ENCODE data around the gene SLC25A25. TPM values are rescaled to one million over a fixed set of nuclear protein-coding genes. Genes with fewer than 3 reads are reported as not detected.
"Not testable (repeated sequence)": the region's sequence is repeated elsewhere in the genome, so short reads cannot be mapped to it uniquely, and the experiment has no call there.

Gene SLC25A25
- total and polyA plus RNA-seq, 10 donors: 6.2 to 44.7 (median 23.0) TPM

- Histone ChIP-seq H3K36me3 (peaks cover 0 to 17% (median 5%) of the 10 kb centered on the region in 6 donors), H3K4me3 (peak within 1 kb of the TSS; percentile 82 to 96 (median 88)), H3K4me1 (peaks cover 51 to 87% (median 83%) of the 10 kb centered on the region in 6 donors), H3K27ac (peak within 1 kb of the TSS; percentile 91 to 99 (median 98)), H3K27me3 (replicated peaks in 1 of 7) (no peaks in the 10 kb centered on the region), H3K9me3 (no peaks in the 10 kb centered on the region)
- TF ChIP-seq POLR2A (IDR thresholded peaks at IDR 0.05): no peak
- TF ChIP-seq, protein P1, sequence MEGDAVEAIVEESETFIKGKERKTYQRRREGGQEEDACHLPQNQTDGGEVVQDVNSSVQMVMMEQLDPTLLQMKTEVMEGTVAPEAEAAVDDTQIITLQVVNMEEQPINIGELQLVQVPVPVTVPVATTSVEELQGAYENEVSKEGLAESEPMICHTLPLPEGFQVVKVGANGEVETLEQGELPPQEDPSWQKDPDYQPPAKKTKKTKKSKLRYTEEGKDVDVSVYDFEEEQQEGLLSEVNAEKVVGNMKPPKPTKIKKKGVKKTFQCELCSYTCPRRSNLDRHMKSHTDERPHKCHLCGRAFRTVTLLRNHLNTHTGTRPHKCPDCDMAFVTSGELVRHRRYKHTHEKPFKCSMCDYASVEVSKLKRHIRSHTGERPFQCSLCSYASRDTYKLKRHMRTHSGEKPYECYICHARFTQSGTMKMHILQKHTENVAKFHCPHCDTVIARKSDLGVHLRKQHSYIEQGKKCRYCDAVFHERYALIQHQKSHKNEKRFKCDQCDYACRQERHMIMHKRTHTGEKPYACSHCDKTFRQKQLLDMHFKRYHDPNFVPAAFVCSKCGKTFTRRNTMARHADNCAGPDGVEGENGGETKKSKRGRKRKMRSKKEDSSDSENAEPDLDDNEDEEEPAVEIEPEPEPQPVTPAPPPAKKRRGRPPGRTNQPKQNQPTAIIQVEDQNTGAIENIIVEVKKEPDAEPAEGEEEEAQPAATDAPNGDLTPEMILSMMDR (IDR thresholded peaks at IDR 0.05 in 8 of 11, conservative IDR thresholded peaks at IDR 0.05 in 3 of 11): peak in 4 of 11 experiments; percentile 18 to 34 (median 23)
- TF ChIP-seq POLR2AphosphoS5 (IDR thresholded peaks at IDR 0.05): peak; percentile 91 to 95 (median 95)
- DNase-seq: peak; percentile 99
- 31 to 36% (median 33%) methylated on average over 52 to 54 of the region's 54 CpGs for WGBS, 5 donors
- intact Hi-C loops (cut with DNase I; ENCODE audit: low total_unique reads): no loop called here
These were observed 1.1 kb upstream of the SLC25A25 start, which contains the start of gene NAIF1 for GRCh38 chr9:128066713-128067644. NAIF1 (minus strand) TSS chr9:128067320; CDS start chr9:128067101, 219 bp downstream.

DNA sequence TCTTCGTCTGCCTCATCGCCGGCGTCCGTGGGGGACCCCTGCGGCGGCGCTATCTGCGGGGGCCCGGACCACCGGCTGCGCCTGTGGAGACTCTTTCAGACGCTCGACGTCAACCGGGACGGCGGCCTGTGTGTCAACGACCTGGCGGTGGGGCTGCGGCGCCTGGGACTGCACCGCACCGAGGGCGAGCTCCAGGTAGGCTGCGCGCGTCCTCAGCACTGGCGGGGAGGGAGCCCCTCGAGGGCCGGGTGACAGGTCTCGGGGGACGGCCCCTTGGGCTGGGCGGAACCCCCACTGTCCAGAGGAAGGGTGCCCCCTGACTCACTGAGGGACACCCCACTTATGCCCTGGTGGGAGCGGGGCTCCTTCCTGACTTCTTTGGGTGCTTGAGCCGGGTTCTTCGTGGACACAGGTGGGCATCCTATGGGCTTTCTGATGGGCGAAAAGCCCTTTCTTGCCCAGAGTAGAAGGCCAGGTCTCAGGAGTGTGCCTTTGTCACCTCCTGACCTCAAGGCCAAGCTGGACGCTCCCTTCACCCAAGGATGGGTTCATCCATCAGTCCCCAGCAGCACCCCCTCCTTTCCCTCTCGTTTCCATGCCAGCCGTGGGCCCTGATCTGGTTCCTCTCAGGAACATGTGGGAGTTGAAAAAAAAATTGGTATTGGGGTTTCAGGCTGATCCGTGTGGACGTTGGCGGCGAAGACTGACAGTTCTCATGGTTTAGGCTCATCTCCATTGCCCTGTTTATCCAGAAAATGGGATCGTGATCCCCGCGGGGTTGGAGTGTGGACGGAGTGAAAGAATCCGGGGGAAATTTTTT is 564 bp downstream of the SLC25A25 start:
- Histone ChIP-seq H3K4me1 (peaks cover 50 to 87% (median 83%) of the 10 kb centered on the region in 6 donors), H3K9me3 (no peaks in the 10 kb centered on the region), H3K36me3 (peaks cover 0 to 1% (median under 1%) of the 10 kb centered on the region in 6 donors), H3K27ac (peak overlapping the region; percentile 75 to 99 (median 98)), H3K4me3 (peak overlapping the region; percentile 82 to 96 (median 88)), H3K27me3 (replicated peaks in 1 of 7) (no peaks in the 10 kb centered on the region)
- DNase-seq: peak; percentile 81
- 2 to 5% (median 3%) methylated on average over 29 to 50 of the region's 50 CpGs for WGBS, 5 donors
- TF ChIP-seq POLR2AphosphoS5 (IDR thresholded peaks at IDR 0.05) (no peak), POLR2A (IDR thresholded peaks at IDR 0.05) (no peak)
- TF ChIP-seq, protein P1 (IDR thresholded peaks at IDR 0.05 in 8 of 11, conservative IDR thresholded peaks at IDR 0.05 in 3 of 11): no peak
- intact Hi-C loops (cut with DNase I; ENCODE audit: low total_unique reads): no loop called here

DNA sequence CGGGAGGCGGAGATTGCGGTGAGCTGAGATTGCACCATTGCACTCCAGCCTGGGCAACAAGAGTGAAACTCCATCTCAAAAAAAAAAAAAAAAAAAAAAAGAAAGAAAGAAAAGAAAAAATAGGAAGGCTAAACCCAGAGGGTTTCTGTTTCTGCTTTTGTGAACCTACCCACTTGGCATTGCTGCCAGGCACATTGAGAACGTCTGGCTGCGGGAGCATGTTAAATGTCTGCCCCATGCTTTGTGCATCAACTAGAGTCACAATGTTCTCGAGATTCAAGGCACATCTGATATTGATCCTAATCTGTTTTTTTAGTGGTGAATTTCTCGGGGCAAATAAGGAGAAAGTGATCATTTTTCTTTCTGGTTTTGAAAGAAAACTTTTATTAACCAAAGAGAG is 2.8 kb downstream of the SLC25A25 start:
- Histone ChIP-seq H3K9me3 (no peaks in the 10 kb centered on the region), H3K27me3 (replicated peaks in 1 of 7) (no peaks in the 10 kb centered on the region), H3K36me3 (no peaks in the 10 kb centered on the region), H3K4me1 (peaks cover 58 to 89% (median 80%) of the 10 kb centered on the region in 6 donors), H3K4me3 (peak overlapping the region in 1 of 8 donors; percentile 96), H3K27ac (peak overlapping the region; percentile 74 to 99 (median 91))
- intact Hi-C loops (cut with DNase I; ENCODE audit: low total_unique reads): no loop called here
- WGBS, 5 donors: 60 to 72% (median 64%) methylated on average over 7 of the region's 7 CpGs
- no peak for TF ChIP-seq POLR2A (IDR thresholded peaks at IDR 0.05)
- TF ChIP-seq, protein P1 (IDR thresholded peaks at IDR 0.05 in 8 of 11, conservative IDR thresholded peaks at IDR 0.05 in 3 of 11): no peak
- no peak for TF ChIP-seq POLR2AphosphoS5 (IDR thresholded peaks at IDR 0.05)
- DNase-seq: no peak

GRCh38 chr9:128071475-128071874 is 3.4 kb downstream of the SLC25A25 start:
- Histone ChIP-seq H3K27ac (peak overlapping the region; percentile 74 to 99 (median 91)), H3K4me3 (peak overlapping the region in 2 of 8 donors; percentile 7 to 96), H3K4me1 (peaks cover 52 to 88% (median 74%) of the 10 kb centered on the region in 6 donors)
- H3K27me3 ChIP-seq (replicated peaks in 1 of 7); intact Hi-C loops (cut with DNase I; ENCODE audit: low total_unique reads); H3K9me3 ChIP-seq; DNase-seq; H3K36me3 ChIP-seq: not testable (repeated sequence)
- WGBS, 5 donors: 75 to 88% (median 78%) methylated on average over 12 of the region's 12 CpGs
